Stimulated activated CD8-positive, alpha-beta memory T cell treated with anti-CD3 and anti-CD28 coated beads, Interleukin-4, amount 100 ng/mL, for 1 hour (primary cell): ENCODE measurements around the gene MIEF2.

ENCODE experiments used
- DNase-seq, 2 donors: peaks; one replicate each; pipeline ENCODE4 v3.0.0-alpha.2; 2020; ENCODE audit warnings: low read depth in 2 of 2, low spot score in 1 of 2

MIEF2 gene

DNA sequence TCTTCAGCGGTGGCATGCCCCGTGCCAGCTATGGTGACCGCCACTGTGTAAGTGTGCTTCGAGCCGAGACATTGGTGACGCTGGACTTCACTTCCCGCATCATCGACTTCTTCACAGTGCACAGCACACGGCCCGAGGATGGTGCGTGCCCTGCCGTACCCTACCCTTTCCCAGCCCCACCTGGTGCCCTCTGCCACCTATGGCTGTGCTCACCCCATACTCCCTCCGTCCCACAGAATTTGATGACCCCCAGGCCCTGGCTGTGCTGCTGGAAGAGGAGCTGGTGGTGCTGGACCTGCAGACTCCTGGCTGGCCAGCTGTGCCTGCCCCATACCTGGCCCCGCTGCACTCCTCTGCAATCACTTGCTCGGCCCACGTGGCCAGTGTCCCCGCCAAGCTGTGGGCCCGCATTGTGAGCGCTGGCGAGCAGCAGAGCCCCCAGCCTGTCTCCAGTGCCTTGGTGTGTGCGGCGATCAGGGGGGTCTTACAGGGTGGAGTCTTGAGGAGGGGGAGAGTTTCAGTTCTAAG, 25.5 kb upstream of the MIEF2 start:
- DNase-seq: no peak

DNA sequence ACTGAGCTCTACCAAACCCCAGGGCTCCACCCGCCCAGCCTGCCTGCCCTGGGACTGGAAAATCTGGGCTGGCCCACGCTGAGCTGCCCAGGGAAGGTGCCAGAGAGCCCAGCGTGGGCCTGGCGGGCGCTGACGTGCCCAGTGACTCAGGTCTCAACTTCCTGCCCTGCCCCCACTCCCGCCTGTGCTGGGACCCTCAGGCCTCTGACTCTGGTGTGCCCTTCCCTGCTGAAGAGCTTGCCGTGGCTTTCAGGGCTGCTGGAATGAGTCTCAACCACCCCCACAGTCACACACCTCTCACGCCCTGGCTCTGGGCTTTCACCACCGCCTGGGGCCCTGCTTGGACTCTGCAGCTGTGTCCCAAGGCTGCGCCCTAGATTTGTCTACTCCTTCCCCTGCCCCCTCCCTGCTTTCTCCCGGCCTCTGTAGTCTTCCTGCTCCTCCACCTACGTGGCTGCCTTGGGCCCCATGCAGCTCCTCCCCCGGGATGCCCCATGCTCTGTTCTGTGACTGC, 24.7 kb upstream of the MIEF2 start:
- DNase-seq: no peak

DNA sequence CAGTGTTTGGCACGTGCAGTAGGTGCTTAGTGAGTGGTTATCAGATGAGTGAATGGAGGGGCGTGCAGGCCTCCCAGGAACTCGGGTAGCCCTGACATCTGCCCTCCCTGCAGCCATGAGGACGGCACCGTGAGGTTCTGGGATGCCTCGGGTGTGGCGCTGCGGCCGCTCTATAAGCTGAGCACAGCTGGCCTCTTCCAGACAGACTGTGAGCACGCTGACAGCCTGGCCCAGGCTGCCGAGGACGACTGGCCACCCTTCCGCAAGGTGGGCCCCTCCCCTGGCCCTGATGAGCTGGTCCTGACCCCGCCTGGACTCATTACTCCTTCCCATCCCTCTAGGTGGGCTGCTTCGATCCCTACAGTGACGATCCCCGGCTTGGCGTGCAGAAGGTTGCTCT, 24.0 kb upstream of the MIEF2 start:
- no peak for DNase-seq

DNA sequence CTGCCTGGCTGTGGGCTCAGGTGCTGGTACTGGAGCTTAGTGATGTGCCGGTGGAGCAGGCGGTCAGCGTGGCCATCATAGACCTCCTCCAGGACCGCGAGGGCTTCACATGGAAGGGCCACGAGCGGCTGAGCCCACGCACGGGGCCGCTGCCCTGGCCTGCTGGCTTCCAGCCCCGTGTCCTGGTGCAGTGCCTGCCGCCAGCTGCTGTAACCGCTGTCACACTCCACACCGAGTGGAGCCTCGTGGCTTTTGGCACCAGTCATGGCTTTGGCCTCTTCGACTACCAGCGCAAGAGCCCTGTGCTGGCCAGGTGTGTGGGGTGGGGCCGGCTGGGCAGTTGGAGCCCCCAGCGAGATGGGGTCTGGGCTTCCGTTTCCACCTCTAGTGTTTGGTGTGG, 23.0 kb upstream of the MIEF2 start:
- DNase-seq: no peak

DNA sequence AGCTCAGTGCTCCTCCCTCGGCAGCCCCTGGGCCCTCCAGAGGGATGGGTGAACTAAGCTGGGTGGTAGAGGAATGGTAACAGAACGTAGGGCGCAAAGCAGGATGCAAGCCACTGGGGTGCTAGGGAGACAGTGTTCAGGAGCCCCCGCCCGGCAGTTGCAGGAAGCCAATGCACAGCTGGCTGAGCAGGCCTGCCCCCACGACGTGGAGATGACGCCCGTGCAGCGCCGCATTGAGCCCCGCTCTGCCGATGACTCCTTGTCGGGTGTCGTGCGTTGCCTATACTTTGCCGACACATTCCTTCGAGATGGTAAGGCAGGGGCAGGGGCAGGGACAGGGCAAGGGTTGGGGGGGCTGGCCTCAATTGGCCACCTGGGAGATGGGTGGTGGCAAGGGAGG, 22.2 kb upstream of the MIEF2 start:
- DNase-seq: no peak

DNA sequence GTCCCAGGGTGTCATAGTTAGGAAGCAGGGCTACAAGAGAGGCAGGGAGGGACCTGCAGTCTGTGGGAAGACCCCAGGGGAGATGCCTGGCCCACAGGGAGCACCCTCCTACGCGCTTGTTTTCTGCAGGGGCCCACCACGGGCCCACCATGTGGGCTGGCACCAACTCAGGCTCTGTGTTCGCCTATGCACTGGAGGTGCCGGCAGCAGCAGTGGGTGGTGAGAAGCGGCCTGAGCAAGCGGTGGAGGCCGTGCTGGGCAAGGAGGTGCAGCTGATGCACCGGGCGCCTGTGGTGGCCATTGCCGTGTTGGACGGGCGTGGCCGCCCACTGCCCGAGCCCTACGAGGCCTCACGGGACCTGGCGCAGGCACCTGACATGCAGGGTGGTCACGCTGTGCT, 20.0 kb upstream of the MIEF2 start:
- DNase-seq: no peak

DNA sequence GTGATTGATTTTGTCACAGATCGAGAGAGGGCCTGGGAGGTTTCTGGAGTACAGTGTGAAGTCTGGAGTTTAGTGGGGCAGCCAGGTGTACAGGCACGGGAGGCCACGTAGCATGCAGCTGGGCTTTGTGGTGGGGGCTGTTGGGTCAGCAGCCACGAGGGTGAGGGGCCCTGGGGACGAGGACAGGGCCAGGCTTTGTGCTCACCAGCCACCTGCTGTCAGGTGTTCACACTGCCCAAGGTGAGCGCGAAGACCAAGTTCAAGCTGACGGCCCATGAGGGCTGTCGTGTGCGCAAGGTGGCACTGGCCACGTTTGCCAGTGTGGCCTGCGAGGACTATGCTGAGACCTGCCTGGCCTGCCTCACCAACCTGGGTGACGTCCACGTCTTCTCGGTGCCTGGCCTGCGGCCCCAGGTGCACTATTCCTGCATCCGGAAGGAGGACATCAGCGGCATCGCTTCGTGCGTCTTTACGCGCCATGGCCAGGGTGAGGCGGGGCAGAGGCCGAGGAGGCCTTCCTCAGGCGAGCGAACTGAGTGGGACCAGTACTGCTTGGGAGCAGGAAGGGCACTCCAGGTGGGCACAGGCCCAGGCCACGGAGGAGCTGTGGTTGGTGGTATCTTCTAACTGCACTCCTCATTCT, 19.1 kb upstream of the MIEF2 start:
- no peak for DNase-seq

DNA sequence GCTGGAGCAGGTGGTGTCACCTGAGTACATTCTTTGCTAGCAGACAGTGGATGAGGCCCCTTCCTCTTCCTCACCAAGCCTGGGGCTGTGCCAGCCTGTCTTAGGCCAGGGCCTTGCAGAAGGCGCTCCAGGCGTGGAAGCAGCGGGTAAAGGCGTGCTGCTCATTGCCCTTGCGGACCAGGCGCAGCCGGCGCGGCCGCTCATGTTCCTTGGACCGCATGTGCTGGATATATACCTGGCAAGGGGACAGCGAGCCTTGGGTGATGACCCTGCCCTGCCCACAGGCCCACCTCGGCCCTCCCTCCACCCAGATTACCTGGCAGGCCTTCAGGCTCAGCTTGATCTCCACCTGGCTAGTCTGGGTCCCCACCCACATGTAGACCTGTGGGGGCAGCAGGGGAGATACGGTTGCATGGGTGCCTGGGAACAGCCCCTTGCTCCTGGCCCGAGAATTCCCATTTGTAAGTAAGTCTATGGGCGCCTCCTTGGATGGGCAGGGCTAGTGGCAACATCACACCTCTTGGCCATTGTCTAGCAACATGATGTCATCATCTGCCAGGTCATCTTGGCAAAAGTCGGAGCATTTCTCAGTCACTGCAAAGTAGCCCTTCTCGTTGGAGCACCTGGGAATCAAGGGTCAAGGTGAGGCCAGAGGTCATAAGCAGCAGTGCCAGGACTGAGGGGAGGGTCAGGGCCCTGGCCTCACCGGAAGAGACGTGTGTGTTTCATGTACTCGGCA, 15.3 kb upstream of the MIEF2 start:
- DNase-seq: no peak

DNA sequence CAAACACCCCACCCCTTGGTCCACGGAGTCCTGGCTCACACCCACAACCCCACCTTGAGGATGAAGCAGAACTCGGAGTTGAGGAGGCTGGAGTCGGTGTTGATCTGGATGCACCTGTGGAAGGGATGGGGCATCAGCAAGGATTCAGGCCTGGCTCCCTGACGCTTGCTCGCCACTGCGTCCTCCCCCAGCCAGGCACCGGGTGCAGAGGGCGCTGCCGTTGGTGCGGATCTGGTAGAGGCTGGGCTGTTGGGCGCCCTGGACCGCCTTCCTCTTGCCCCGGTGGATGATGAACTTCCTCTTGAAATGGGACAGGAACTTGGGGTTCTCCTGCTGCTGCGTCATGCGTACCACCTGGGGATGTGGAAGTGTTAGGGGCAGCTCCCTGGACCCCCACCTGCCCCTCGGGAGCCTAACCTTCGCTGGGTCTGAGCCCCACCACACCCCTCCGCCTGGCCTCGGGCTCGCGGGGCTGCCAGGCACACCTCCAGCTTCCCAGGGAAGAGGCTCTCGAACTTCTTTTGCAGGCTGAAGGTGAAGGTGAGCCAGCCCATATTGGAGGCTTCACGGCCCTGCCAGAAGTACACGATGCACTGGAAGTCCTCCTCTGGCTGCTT, 14.2 kb upstream of the MIEF2 start:
- no peak for DNase-seq

DNA sequence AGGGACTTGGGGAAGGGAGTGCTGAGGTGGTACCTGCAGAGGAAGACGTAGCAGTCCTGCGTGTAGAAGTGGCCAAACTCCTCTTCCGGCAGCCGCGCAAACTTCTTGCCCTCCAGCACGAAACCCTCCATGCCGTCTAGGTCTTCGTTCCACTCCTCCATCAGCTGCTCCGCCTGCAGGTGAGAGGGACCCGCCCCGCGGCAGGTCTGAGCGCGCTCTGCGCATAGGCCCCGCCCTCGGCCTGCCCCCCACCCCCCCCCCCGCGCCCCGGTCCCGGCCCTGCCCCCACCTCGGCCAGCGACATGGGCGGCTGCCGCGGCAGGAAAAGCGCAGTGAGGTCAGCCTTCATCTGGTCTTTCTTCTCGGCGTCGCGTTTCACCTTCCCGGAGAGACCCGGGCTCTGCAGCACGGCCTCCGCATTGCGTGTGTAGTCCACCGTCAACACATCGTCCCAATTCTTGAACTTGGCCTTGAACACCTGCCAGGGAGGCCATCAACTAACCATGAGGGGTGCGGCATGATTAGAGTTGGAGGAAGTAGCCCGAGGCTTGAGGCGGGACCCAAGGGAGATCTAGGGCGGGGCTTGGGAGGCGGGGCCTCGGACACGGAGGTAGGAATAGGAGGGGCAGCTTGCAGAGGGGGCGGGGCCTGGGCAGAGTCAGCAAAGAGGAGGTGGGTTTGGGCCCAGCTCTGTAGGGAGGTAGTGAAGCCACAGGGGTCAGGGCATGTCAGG, 13.4 kb upstream of the MIEF2 start:
- no peak for DNase-seq

DNA sequence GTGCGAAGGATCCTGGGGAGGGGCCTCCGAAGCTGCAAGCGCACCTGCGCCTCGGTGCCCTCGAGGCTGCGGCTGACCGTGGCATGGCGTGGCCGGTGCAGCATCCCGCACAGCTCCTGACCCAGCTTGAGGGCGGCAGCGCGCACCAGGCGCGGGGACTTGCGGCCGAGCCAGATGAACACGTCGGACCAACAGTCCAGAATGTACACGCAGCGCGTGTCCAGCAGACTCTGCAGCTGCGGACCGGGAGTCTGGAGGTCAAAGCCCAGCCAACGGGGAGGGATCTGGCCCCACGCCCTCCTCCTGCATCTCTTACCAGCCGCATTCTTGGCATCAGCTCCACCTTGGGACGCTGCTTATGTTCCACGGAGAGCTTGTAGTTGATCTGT, 12.9 kb upstream of the MIEF2 start:
- DNase-seq: no peak

DNA sequence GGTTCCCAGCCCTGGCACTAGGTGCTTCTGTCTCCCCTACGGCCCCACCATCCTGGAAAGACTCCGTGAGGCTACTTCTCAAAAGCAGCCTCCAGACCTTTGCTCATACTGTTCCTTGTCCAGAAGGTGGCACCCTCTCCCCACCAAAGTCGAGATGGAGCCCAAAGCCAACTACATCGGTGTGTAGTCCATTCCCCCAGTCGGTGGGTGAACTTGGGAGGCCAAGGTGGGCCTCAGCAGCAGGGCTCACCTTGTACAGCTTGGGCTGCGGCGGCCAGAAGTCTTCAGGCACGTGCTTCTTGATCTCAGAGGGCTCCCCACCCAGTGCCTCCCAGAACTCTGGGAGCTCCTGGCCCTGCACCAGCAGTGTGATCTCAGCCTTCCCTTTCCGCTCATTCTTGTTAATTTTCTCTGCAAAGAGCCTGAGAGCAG, 12.1 kb upstream of the MIEF2 start:
- peak in 1 of 2 donors; percentile 42 for DNase-seq

DNA sequence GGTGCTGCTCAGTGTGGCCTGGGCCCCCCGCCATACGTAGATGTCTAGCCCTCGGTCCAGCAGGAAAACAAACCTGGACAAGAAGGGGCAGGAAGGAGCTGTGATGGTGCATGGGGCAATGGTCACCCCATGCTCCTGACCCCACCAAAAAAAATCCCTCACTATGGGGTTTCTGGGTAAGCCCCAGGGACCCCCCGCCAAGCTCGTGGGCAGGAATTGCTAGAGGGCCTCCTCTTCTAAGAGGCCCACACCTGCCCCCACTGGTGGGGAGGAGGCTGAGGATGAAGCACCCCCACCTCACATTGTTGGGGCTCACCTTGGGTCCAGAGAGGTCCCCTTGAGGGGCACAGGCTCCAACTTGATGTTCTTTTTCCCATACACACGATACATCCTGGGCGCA, 11.7 kb upstream of the MIEF2 start:
- DNase-seq: no peak

DNA sequence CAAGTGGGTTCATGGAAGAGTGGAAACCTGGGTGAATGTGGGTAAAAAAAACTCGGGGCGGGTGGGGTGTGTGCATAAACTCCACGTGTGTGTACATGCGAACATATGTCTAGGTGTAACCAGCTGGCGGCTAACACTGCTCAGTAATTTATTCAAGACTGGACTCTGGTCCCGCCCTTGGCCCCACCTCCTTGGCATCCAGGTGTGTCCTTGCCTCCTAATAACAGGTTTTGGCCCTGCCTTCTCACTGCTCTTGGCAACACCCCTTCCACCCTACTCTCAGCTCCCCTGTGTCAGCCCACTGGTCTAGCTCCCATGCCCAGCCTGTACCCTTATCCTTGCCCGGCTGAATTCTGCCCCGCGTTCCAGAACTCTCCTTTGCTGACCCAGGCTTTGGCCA, 10.2 kb upstream of the MIEF2 start:
- DNase-seq: no peak

DNA sequence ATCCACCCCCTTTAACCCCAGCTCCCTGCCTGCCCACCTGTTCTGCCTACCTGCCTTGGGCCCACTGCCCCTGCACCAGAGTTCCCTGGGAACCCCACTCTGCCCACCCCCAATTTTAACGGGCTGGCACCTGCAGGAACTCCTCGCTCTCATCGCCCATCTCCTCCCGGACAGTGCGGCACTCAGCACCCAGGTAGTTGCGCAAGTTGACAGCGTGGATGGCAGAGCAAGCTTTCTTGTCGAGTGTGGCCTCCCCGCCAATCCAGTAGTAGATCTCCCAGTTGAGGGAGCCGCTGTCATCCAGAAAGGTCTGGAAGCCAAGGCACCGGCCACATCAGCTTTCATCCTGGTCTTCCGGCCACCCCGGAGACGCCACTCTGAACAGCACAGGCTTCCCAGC, 9.8 kb upstream of the MIEF2 start:
- no peak for DNase-seq

DNA sequence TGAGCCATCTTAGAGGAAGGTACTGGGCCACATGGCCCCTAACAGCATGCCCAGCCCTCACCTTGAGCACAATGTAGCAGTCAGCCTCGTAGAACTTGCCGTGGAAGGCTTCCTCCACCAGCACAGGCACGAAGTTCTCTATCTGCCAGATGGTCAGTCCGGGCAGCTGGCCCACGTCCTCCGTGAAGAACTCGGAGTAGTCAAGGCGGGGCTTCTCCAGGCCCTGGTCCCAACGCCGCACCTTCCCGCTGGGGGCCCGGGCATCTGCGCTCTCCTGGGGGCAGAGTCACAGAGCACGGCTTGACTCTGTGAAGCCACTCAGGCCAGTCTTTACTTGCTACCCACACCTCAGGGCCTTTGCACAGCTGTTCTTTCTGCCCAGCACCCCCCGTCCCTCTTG, 9.3 kb upstream of the MIEF2 start:
- no peak for DNase-seq

DNA sequence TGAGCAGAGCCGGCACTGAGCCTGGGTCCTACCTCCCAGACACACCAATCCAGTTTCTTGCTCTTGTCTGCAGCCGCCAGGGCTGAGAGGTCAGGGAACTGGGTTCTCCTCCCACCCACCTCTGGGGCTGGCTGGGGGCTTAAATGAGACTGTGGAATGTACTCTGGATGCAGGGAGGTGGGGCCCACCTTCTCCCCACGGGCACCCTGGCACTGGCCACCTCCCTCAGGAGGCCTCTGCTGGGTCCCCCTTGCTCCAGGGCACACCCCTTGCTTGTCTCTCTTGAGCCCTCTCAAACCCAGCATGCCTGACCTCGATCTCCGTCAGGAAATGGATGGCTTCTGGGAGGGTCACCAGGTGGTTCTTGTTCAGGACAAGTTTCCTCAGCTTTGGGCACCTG, 8.3 kb upstream of the MIEF2 start:
- no peak for DNase-seq

DNA sequence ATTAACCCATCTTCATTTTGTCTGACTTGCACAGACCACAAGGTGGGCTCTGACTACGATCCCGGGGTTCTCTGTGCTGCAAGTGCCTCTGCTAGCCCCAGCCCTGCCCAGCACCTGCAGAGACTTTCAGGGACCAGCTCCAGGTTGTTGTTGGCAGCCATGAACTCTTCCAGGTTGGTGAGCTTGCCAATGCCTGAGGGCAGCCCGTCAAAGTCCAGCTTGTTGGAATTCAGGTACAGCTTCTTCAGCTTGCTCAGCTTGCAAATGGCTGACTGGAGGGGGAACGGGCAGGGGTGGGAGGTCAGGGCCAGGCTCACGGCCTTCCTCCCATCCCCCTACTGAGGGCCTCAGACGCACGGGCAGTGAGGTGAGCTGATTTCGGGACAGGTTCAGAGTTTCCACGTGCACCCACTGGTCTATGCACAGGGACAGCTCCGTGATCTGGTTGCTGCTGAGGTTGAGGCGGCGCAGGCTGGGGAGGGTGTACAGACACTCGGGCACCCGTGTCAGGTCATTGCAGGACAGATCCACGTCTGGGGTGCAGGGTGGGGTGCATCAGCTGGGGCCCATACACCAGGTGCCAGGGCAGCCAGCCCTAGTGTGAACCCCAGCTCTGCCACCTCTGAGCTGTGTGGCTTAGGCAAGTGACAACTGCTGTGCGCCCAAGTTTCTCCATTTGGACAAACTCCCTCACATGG, 7.1 kb upstream of the MIEF2 start:
- no peak for DNase-seq

DNA sequence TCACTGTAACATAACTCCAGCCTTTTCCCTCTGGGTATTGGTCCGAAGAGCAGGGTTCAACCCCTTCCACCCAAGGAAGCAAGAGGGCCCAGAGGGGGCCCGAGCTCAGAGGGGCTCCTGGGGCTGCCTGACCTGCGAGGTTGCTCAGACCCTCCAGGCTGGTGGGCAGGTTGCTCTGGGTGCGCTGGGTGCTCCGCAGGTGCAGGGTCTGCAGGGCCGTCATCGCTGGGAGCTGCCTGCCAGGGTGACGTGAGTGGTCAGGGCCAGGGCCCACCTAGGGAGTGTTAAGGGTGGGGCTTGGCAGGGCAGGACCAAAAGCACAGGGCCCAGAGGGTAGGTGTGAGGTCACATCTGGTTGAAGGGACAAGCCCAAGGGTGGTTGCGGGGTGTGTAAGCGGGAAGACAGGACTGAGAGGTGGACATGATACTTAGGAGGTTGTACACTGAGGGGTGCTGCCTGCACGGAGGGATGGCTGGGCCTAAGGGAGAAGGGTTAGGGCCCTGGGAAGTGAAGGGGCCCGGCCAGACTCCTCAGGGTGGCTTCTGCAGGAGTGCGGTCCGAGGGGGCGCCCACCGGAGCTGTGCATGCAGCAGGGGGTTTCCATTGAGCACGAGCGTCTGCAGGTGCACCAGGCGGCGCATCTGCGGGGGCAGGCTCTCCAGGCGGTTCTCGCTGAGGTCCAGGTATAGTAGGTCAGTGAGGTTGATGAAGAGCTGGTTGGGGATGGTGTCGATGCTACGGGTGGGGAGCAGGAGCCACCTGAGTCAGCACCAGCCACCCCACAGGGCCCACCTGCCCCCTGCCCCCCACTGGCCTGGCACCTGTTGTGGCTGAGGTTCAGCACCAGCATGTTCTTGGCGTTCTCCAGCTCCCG, 6.3 kb upstream of the MIEF2 start:
- DNase-seq: no peak
